HG02610 (cell line): ENCODE results near the gene TMEM145.

Experiments used
- ATAC-seq: cut with Tn5 transposase; IDR thresholded peaks from one replicate; pipeline ENCODE4 v1.9.1; 2021; ENCODE audit warnings: mild to moderate bottlenecking, moderate library complexity; ENCODE audit not compliant: unreplicated experiment

Gene TMEM145

GRCh38 chr19:42288881-42289555, 24.1 kb upstream of the TMEM145 start:
- ATAC-seq, result no peak

GRCh38 chr19:42289556-42290041, 23.5 kb upstream of the TMEM145 start:
- no peak for ATAC-seq

- ATAC-seq, result no peak
These were observed 23.0 kb upstream of the TMEM145 start for GRCh38 chr19:42290136-42290522.

GRCh38 chr19:42290523-42291434, 22.3 kb upstream of the TMEM145 start:
- ATAC-seq, result no peak

- ATAC-seq, result no peak
These were observed 21.7 kb upstream of the TMEM145 start for GRCh38 chr19:42291435-42291810.

GRCh38 chr19:42292042-42292960, 20.8 kb upstream of the TMEM145 start:
- no peak for ATAC-seq

GRCh38 chr19:42292963-42293362, 20.1 kb upstream of the TMEM145 start:
- no peak for ATAC-seq

GRCh38 chr19:42293540-42293939, 19.6 kb upstream of the TMEM145 start:
- ATAC-seq, result no peak

- no peak for ATAC-seq
These were observed 19.2 kb upstream of the TMEM145 start for GRCh38 chr19:42293948-42294347.

- ATAC-seq, result no peak
These were observed 18.5 kb upstream of the TMEM145 start for GRCh38 chr19:42294471-42295137.

- ATAC-seq, result no peak
These were observed 17.8 kb upstream of the TMEM145 start for GRCh38 chr19:42295342-42295741.

GRCh38 chr19:42295831-42296525, 17.1 kb upstream of the TMEM145 start:
- ATAC-seq, result no peak

GRCh38 chr19:42297039-42297438, 16.1 kb upstream of the TMEM145 start:
- no peak for ATAC-seq

GRCh38 chr19:42301646-42302203, 11.4 kb upstream of the TMEM145 start, which contains the start of gene PRR19:
Gene PRR19 (plus strand): TSS chr19:42302132. CDS start chr19:42309585, 7,453 bp downstream.
- no peak for ATAC-seq

GRCh38 chr19:42303101-42303464, 10.0 kb upstream of the TMEM145 start:
- no peak for ATAC-seq

- no peak for ATAC-seq
These were observed 9.2 kb upstream of the TMEM145 start for GRCh38 chr19:42303876-42304275.

GRCh38 chr19:42306646-42307045, 6.5 kb upstream of the TMEM145 start:
- ATAC-seq, result no peak

GRCh38 chr19:42309686-42310085, 3.4 kb upstream of the TMEM145 start:
- ATAC-seq, result no peak

- no peak for ATAC-seq
These were observed 1.5 kb upstream of the TMEM145 start for GRCh38 chr19:42311657-42312056.
